GM20000 (cell line): ENCODE measurements around the gene BPGM.
A peak's percentile ranks its signal among the peaks of the same experiment; 100 is the strongest.

Experiments used
- DNase-seq: peaks from one replicate; pipeline ENCODE4 v3.0.0; 2012; ENCODE audit warnings: low spot score
- CTCF ChIP-seq: IDR thresholded peaks from 2 replicates; pipeline ENCODE4 v1.5.1; 2012; ENCODE audit warnings: mild to moderate bottlenecking, control low read depth; ENCODE audit errors: extremely low read depth, missing control alignments

Gene BPGM

GRCh38 chr7:134693256-134693655 is 46.6 kb downstream of the BPGM start:
- no peak for TF ChIP-seq CTCF
- no peak for DNase-seq

DNA sequence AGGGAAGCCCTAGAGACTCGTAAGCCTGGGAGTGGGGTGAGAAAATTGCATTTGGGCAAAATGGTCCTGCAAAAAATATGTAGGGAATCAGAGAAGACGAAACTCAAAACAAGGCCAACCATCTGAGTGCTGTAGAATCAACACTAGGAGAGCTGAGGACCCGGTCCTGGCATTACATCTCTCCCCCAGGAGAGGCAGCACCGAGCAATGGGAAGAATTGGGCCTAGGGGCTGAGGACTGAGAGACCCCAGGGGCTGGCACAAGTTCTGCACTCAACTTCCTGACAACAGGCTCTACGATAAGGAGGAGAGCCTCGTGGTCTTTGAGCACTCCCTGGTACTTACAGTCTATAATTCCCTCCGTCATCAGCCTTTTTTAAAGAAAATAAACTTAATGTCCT is 47.6 kb downstream of the BPGM start:
- TF ChIP-seq CTCF, result peak; percentile 2
- DNase-seq, result no peak

- TF ChIP-seq CTCF, result no peak
- DNase-seq, result no peak
Measured at GRCh38 chr7:134694767-134695166, 48.1 kb downstream of the BPGM start.

GRCh38 chr7:134695321-134695860 is 48.7 kb downstream of the BPGM start:
- no peak for TF ChIP-seq CTCF
- DNase-seq, result no peak

DNA sequence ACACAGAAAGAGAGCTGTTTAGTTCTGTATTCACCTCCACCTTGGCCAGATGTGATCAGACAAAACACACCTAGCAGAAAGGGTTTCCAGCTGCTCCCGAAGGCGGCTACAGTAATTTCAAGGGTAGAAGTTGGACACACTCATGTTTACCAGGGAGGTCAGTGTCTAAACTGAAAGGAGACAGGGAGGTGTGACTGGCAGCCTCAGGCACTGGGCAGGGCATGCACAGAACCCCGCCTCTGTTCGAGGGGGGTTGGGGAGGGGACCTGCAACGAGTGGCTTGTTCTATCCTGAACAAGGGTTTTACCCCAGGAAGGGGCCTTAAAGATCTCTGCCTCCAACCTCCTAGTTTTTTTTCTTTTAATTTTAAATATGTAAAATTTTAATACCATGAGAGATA is 49.6 kb downstream of the BPGM start:
- TF ChIP-seq CTCF, result no peak
- no peak for DNase-seq

GRCh38 chr7:134697205-134697886 is 50.7 kb downstream of the BPGM start:
- no peak for TF ChIP-seq CTCF
- DNase-seq, result no peak

DNA sequence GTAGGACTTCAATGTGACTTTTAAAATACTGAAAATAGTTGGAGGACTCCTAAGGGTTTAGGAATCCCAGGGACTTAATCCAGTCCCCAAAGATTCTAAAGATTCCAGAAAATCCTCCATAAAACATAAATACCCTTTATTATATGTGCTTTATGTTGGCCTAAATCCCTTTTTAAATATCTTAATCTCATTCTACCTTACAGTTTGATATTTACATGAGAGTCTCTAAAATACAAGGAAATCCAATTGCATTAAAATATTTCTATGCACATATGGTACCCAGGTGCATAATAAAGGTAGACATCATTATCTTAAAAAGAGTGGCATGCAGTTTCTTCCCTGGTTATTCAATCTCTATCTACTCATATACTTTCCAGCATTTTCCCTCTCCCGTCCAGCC is 51.8 kb downstream of the BPGM start:
- no peak for TF ChIP-seq CTCF
- DNase-seq, result no peak
